ENCODE results near the gene SLC17A8. TPM values are rescaled to one million over a fixed set of nuclear protein-coding genes. Genes with fewer than 3 reads are reported as not detected.

The SLC17A8 gene
- total and polyA plus RNA-seq, 4 donors: 0.08 to 3.9 (median 0.24) TPM

DNA sequence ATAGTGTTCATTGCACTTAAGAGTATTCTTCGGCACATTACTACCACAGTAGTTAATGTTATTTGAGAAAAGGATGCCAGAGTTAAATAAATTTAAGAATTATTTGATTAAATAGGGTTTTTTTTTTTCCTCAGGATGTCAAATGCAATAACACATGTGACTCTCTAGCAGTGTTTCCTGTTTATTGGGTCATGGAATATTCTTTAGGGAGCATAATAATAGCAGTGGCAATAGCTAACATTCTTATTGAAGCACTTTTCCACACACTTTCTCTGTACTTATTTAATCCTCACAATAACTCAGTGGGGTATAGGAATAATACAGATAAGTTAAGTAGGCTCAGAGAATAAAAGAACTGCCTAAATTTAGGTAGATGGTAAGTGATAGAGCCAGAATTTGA lies 45.6 kb upstream of the SLC17A8 start:
- TF ChIP-seq JUND (IDR thresholded peaks at IDR 0.05): no peak
- no peak for TF ChIP-seq RXRA (IDR thresholded peaks at IDR 0.05)
- TF ChIP-seq, protein P1, sequence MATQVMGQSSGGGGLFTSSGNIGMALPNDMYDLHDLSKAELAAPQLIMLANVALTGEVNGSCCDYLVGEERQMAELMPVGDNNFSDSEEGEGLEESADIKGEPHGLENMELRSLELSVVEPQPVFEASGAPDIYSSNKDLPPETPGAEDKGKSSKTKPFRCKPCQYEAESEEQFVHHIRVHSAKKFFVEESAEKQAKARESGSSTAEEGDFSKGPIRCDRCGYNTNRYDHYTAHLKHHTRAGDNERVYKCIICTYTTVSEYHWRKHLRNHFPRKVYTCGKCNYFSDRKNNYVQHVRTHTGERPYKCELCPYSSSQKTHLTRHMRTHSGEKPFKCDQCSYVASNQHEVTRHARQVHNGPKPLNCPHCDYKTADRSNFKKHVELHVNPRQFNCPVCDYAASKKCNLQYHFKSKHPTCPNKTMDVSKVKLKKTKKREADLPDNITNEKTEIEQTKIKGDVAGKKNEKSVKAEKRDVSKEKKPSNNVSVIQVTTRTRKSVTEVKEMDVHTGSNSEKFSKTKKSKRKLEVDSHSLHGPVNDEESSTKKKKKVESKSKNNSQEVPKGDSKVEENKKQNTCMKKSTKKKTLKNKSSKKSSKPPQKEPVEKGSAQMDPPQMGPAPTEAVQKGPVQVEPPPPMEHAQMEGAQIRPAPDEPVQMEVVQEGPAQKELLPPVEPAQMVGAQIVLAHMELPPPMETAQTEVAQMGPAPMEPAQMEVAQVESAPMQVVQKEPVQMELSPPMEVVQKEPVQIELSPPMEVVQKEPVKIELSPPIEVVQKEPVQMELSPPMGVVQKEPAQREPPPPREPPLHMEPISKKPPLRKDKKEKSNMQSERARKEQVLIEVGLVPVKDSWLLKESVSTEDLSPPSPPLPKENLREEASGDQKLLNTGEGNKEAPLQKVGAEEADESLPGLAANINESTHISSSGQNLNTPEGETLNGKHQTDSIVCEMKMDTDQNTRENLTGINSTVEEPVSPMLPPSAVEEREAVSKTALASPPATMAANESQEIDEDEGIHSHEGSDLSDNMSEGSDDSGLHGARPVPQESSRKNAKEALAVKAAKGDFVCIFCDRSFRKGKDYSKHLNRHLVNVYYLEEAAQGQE (IDR thresholded peaks at IDR 0.05): no peak
- TF ChIP-seq EGR1 (IDR thresholded peaks at IDR 0.05; ENCODE audit: low read depth in 2 of 2): no peak
- no peak for TF ChIP-seq HNF4A (conservative IDR thresholded peaks at IDR 0.05)
- TF ChIP-seq GABPA (IDR thresholded peaks at IDR 0.05 in 1 of 2, conservative IDR thresholded peaks at IDR 0.05 in 1 of 2): no peak
- TF ChIP-seq, protein P2, sequence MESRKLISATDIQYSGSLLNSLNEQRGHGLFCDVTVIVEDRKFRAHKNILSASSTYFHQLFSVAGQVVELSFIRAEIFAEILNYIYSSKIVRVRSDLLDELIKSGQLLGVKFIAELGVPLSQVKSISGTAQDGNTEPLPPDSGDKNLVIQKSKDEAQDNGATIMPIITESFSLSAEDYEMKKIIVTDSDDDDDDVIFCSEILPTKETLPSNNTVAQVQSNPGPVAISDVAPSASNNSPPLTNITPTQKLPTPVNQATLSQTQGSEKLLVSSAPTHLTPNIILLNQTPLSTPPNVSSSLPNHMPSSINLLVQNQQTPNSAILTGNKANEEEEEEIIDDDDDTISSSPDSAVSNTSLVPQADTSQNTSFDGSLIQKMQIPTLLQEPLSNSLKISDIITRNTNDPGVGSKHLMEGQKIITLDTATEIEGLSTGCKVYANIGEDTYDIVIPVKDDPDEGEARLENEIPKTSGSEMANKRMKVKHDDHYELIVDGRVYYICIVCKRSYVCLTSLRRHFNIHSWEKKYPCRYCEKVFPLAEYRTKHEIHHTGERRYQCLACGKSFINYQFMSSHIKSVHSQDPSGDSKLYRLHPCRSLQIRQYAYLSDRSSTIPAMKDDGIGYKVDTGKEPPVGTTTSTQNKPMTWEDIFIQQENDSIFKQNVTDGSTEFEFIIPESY (IDR thresholded peaks at IDR 0.05): no peak
- H3K4me1 ChIP-seq (ENCODE audit: control insufficient read depth in 4 of 4, insufficient read depth in 4 of 4, low read length in 3 of 4): no peaks in the 10 kb centered on the region
- DNase-seq (ENCODE audit: low spot score): no peak
- H3K9ac ChIP-seq (ENCODE audit: low read depth in 1 of 2, low read length in 2 of 2): no peak overlapping the region
- no peak overlapping the region for H3K27ac ChIP-seq (ENCODE audit: low read depth in 1 of 2, low read length in 2 of 2)
- H3K9me3 ChIP-seq (ENCODE audit: control insufficient read depth in 4 of 4, low read length in 3 of 4): no peaks in the 10 kb centered on the region
- H3K36me3 ChIP-seq (ENCODE audit: control insufficient read depth in 4 of 4, insufficient read depth in 3 of 4, low read depth in 1 of 4, low read length in 3 of 4): peaks cover 6 to 29% (median 22%) of the 10 kb centered on the region in 4 donors
- H3K27me3 ChIP-seq (ENCODE audit: control insufficient read depth in 4 of 4, insufficient read depth in 4 of 4, low read length in 3 of 4): no peaks in the 10 kb centered on the region
- 92% methylated on average over 1 of the region's 1 CpG for WGBS
- H3K4me3 ChIP-seq (ENCODE audit: low read depth in 1 of 3, low read length in 3 of 3): no peak overlapping the region

DNA sequence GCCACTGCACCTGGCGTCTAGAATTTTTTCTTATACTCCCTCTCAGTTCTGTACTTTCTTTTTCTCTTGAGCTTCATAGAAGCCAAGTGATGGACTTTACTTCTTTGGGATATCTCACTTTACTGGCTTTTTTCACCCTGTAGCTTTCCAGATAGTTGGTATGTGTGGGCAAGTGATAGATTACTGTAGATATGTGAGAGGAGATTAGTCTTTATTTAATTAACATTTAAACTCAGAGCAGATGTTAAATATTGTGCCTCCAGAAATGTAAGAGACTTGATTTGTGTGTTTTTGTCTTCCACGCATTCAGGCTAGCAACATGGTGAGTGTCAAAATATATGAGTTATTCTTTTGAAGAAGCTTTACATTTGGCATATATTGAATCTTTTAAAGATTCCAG lies 39.5 kb upstream of the SLC17A8 start:
- no peaks in the 10 kb centered on the region for H3K9me3 ChIP-seq (ENCODE audit: control insufficient read depth in 4 of 4, low read length in 3 of 4)
- WGBS: 97% methylated on average over 2 of the region's 2 CpGs
- H3K9ac ChIP-seq (ENCODE audit: low read depth in 1 of 2, low read length in 2 of 2): no peak overlapping the region
- peaks cover 6 to 32% (median 24%) of the 10 kb centered on the region in 4 donors for H3K36me3 ChIP-seq (ENCODE audit: control insufficient read depth in 4 of 4, insufficient read depth in 3 of 4, low read depth in 1 of 4, low read length in 3 of 4)
- H3K27me3 ChIP-seq (ENCODE audit: control insufficient read depth in 4 of 4, insufficient read depth in 4 of 4, low read length in 3 of 4): no peaks in the 10 kb centered on the region
- DNase-seq (ENCODE audit: low spot score): no peak
- H3K4me1 ChIP-seq (ENCODE audit: control insufficient read depth in 4 of 4, insufficient read depth in 4 of 4, low read length in 3 of 4): no peaks in the 10 kb centered on the region
- no peak overlapping the region for H3K27ac ChIP-seq (ENCODE audit: low read depth in 1 of 2, low read length in 2 of 2)
- TF ChIP-seq, protein P3, sequence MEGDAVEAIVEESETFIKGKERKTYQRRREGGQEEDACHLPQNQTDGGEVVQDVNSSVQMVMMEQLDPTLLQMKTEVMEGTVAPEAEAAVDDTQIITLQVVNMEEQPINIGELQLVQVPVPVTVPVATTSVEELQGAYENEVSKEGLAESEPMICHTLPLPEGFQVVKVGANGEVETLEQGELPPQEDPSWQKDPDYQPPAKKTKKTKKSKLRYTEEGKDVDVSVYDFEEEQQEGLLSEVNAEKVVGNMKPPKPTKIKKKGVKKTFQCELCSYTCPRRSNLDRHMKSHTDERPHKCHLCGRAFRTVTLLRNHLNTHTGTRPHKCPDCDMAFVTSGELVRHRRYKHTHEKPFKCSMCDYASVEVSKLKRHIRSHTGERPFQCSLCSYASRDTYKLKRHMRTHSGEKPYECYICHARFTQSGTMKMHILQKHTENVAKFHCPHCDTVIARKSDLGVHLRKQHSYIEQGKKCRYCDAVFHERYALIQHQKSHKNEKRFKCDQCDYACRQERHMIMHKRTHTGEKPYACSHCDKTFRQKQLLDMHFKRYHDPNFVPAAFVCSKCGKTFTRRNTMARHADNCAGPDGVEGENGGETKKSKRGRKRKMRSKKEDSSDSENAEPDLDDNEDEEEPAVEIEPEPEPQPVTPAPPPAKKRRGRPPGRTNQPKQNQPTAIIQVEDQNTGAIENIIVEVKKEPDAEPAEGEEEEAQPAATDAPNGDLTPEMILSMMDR (IDR thresholded peaks at IDR 0.05; ENCODE audit: low read depth, low read length, missing input control): no peak
- TF ChIP-seq GABPA (IDR thresholded peaks at IDR 0.05 in 1 of 2, conservative IDR thresholded peaks at IDR 0.05 in 1 of 2) (no peak), NR2F2 (IDR thresholded peaks at IDR 0.05) (no peak), JUND (IDR thresholded peaks at IDR 0.05) (no peak), SP1 (IDR thresholded peaks at IDR 0.05) (no peak), RXRA (IDR thresholded peaks at IDR 0.05) (no peak), FOXA2 (IDR thresholded peaks at IDR 0.05) (no peak), HNF4A (conservative IDR thresholded peaks at IDR 0.05) (no peak), YY1 (IDR thresholded peaks at IDR 0.05) (no peak)
- TF ChIP-seq, protein P2 (IDR thresholded peaks at IDR 0.05): no peak
- TF ChIP-seq, protein P1 (IDR thresholded peaks at IDR 0.05): no peak
- no peak overlapping the region for H3K4me3 ChIP-seq (ENCODE audit: low read depth in 1 of 3, low read length in 3 of 3)

All from liver (tissue), 9 donors.